Measurements from ENCODE around the gene FUZ. TPM values are rescaled to one million over a fixed set of nuclear protein-coding genes. Genes with fewer than 3 reads are reported as not detected.
A peak's percentile ranks its signal among the peaks of the same experiment; 100 is the strongest.

FUZ gene
- total and polyA plus RNA-seq, 2 of the 4 experiments (the other 2 are of a cell fraction): 12.1 to 14.3 TPM

- H2BK120ac ChIP-seq (ENCODE audit: low read depth, low read length): no peak overlapping the region
- H3K9me1 ChIP-seq (ENCODE audit: insufficient read depth, low read length): peaks cover 4% of the 10 kb centered on the region; the same call in 1 of the 2 replicates
- no peak overlapping the region for H4K5ac ChIP-seq (ENCODE audit: low read depth, low read length)
- no peak overlapping the region for H4K8ac ChIP-seq (ENCODE audit: low read depth in 2 of 2, low read length in 2 of 2)
- POLR2A ChIA-PET (ENCODE audit: unreplicated experiment): no interaction called here
- dilution Hi-C loops (cut with HindIII; ENCODE audit: low sequenced_read_pairs, unreplicated experiment) (no loop called here), intact Hi-C loops (cut with micrococcal nuclease) (no loop called here), in situ Hi-C loops (cut with MboI; ENCODE audit: low sequenced_read_pairs) (no loop called here)
- no peak for ATAC-seq (ENCODE audit: low read depth)
- no peak overlapping the region for H2BK20ac ChIP-seq (ENCODE audit: low read depth, low read length)
- no peak overlapping the region for H3K4me3 ChIP-seq (ENCODE audit: insufficient read depth, low read depth, low read length)
- H3K4me2 ChIP-seq (ENCODE audit: low read depth, low read length): no peak overlapping the region
- peak overlapping the region; percentile 74 for H2AK9ac ChIP-seq (replicated peaks; ENCODE audit: low read depth, low read length, poor library complexity)
- H3K4ac ChIP-seq (ENCODE audit: low read depth, low read length): no peak overlapping the region
- no peaks in the 10 kb centered on the region for H3K9me3 ChIP-seq (ENCODE audit: control insufficient read depth, insufficient read depth, low read length)
- no peak overlapping the region for H3K14ac ChIP-seq (replicated peaks; ENCODE audit: low read depth, low read length)
- H2AK5ac ChIP-seq (ENCODE audit: low read depth, low read length): no peak overlapping the region
- H3K27ac ChIP-seq (ENCODE audit: insufficient read depth, low read length): no peak overlapping the region
- H2BK15ac ChIP-seq (ENCODE audit: low read depth, low read length): no peak overlapping the region
- H3K56ac ChIP-seq (ENCODE audit: extremely low read depth, insufficient read depth, low read length): no peak overlapping the region
- H3K4me1 ChIP-seq (ENCODE audit: control insufficient read depth, insufficient read depth, low read length): no peaks in the 10 kb centered on the region
- H3K18ac ChIP-seq (ENCODE audit: low read depth, low read length): no peak overlapping the region
- BruUV-seq (replicated peaks): no TSS peak
- no peak overlapping the region for H3K9ac ChIP-seq (ENCODE audit: low read depth, low read length)
- WGBS, 2 experiments (ENCODE audit: extremely low coverage in 2 of 2, insufficient read length in 1 of 2): 93% methylated on average over 3 of the region's 5 CpGs; no CpG with 5 or more reads in 1 of the 2 experiments
- peaks cover 71% of the 10 kb centered on the region for H3K36me3 ChIP-seq (ENCODE audit: control insufficient read depth, insufficient read depth, low read length)
- no peak for DNase-seq
- TF ChIP-seq MXI1 (IDR thresholded peaks at IDR 0.05; ENCODE audit: borderline replicate concordance, low read depth, low read length): no peak
- no peak for TF ChIP-seq CHD1 (IDR thresholded peaks at IDR 0.05; ENCODE audit: low read depth, low read length)
- TF ChIP-seq BHLHE40 (IDR thresholded peaks at IDR 0.05; ENCODE audit: low read depth, low read length): no peak
- no peaks in the 10 kb centered on the region; the same call in 1 of the 2 replicates for H4K20me1 ChIP-seq (ENCODE audit: insufficient read depth, low read length)
- H3K23ac ChIP-seq (ENCODE audit: low read depth, low read length): no peak overlapping the region
- H3K79me1 ChIP-seq (ENCODE audit: low read depth in 1 of 2, low read length in 2 of 2): peaks cover 0 to 26% of the 10 kb centered on the region in 2 experiments; a peak in 2 of 4 replicates
- CTCF ChIA-PET: interaction anchor here (0.6 kb wide), 1 partner anchor 91 kb away, joined by 3 read pairs; no protein-coding TSS in a partner anchor
- H2BK5ac ChIP-seq (ENCODE audit: low read depth, low read length, poor library complexity, severe bottlenecking): no peak overlapping the region
- no peak overlapping the region for H2AFZ ChIP-seq (replicated peaks; ENCODE audit: low read length, poor library complexity)
- H3K27me3 ChIP-seq (ENCODE audit: control insufficient read depth, insufficient read depth, low read length): no peaks in the 10 kb centered on the region
- no peak overlapping the region for H4K91ac ChIP-seq (ENCODE audit: insufficient read depth, low read depth, low read length)
These were observed 23.9 kb upstream of the FUZ start for GRCh38 chr19:49837009-49837310.

Measured in IMR-90 (cell line).